Measurements from ENCODE around the gene MID2.

DNA sequence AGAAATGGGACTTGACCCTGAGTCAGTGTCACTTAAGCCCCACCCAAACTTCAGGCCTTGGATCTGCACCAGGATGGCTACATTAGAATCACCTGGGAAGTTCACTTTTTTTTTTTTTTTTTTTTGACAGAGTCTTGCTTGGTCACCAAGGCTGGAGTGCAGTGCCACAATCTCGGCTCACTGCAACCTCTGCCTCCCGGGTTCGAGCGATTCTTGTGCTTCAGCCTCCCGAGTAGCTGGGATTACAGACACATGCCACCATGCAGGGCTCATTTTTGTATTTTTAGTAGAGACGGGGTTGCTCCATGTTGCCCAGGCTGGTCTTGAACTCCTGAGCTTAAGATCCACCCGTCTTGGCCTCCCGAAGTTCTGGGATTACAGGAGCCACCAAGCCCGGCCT lies 45.1 kb upstream of the MID2 start:
- TF ChIP-seq, protein P1, sequence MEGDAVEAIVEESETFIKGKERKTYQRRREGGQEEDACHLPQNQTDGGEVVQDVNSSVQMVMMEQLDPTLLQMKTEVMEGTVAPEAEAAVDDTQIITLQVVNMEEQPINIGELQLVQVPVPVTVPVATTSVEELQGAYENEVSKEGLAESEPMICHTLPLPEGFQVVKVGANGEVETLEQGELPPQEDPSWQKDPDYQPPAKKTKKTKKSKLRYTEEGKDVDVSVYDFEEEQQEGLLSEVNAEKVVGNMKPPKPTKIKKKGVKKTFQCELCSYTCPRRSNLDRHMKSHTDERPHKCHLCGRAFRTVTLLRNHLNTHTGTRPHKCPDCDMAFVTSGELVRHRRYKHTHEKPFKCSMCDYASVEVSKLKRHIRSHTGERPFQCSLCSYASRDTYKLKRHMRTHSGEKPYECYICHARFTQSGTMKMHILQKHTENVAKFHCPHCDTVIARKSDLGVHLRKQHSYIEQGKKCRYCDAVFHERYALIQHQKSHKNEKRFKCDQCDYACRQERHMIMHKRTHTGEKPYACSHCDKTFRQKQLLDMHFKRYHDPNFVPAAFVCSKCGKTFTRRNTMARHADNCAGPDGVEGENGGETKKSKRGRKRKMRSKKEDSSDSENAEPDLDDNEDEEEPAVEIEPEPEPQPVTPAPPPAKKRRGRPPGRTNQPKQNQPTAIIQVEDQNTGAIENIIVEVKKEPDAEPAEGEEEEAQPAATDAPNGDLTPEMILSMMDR (IDR thresholded peaks at IDR 0.05; ENCODE audit: low read depth, low read length) = no peak
- TF ChIP-seq POLR2A (IDR thresholded peaks at IDR 0.05; ENCODE audit: extremely low read depth, insufficient read length) = no peak

All from NB4 (cell line).